GM19463 (cell line): ENCODE measurements around the gene VWA3B.
"Not testable (repeated sequence)": the region's sequence is repeated elsewhere in the genome, so short reads cannot be mapped to it uniquely, and the experiment has no call there.

Experiments used
- ATAC-seq: cut with Tn5 transposase; IDR thresholded peaks from one replicate; pipeline ENCODE4 v1.9.1; 2021; ENCODE audit warnings: mild to moderate bottlenecking, moderate library complexity; ENCODE audit not compliant: unreplicated experiment

Gene VWA3B

GRCh38 chr2:98128556-98129109, 41.7 kb downstream of the VWA3B start:
- no peak for ATAC-seq

GRCh38 chr2:98130073-98130472, 43.1 kb downstream of the VWA3B start:
- ATAC-seq, result not testable (repeated sequence)

- peak; percentile 65 for ATAC-seq
Observed at GRCh38 chr2:98134172-98135005, 47.4 kb downstream of the VWA3B start.

- no peak for ATAC-seq
Observed at GRCh38 chr2:98137196-98137595, 50.2 kb downstream of the VWA3B start.

- ATAC-seq, result not testable (repeated sequence)
Observed at GRCh38 chr2:98138978-98139377, 52.0 kb downstream of the VWA3B start.

- no peak for ATAC-seq
Observed at GRCh38 chr2:98140210-98140609, 53.2 kb downstream of the VWA3B start.

- no peak for ATAC-seq
Observed at GRCh38 chr2:98142106-98142791, 55.3 kb downstream of the VWA3B start.

- no peak for ATAC-seq
Observed at GRCh38 chr2:98145070-98145469, 58.1 kb downstream of the VWA3B start.

- ATAC-seq, result not testable (repeated sequence)
Observed at GRCh38 chr2:98147900-98148299, 60.9 kb downstream of the VWA3B start.

GRCh38 chr2:98148595-98149332, 61.8 kb downstream of the VWA3B start:
- ATAC-seq, result no peak

GRCh38 chr2:98149333-98149697, 62.3 kb downstream of the VWA3B start:
- no peak for ATAC-seq

- ATAC-seq, result no peak
Observed at GRCh38 chr2:98153481-98153880, 66.5 kb downstream of the VWA3B start.

GRCh38 chr2:98155291-98155690, 68.3 kb downstream of the VWA3B start:
- ATAC-seq, result no peak

GRCh38 chr2:98155716-98156115, 68.7 kb downstream of the VWA3B start:
- no peak for ATAC-seq

GRCh38 chr2:98156304-98156703, 69.3 kb downstream of the VWA3B start:
- no peak for ATAC-seq

- ATAC-seq, result no peak
Observed at GRCh38 chr2:98157557-98157956, 70.6 kb downstream of the VWA3B start.

- ATAC-seq, result no peak
Observed at GRCh38 chr2:98158305-98158704, 71.3 kb downstream of the VWA3B start.

GRCh38 chr2:98160554-98160953, 73.6 kb downstream of the VWA3B start:
- no peak for ATAC-seq

- ATAC-seq, result no peak
Observed at GRCh38 chr2:98161186-98161585, 74.2 kb downstream of the VWA3B start.

GRCh38 chr2:98164256-98164655, 77.3 kb downstream of the VWA3B start:
- no peak for ATAC-seq

- ATAC-seq, result no peak
Observed at GRCh38 chr2:98165516-98166071, 78.6 kb downstream of the VWA3B start.
